Activated B cell treated with CpG ODN at 0.5 μM for 24 hours (primary cell): ENCODE data around the gene MGMT. TPM values are rescaled to one million over a fixed set of nuclear protein-coding genes. Genes with fewer than 3 reads are reported as not detected.

Source experiments
- ATAC-seq: fragments of 200-7000 bp; cut with Tn5 transposase; one replicate; pipeline ENCODE4 v1.10.0; 2021; ENCODE audit warnings: low read depth, mild to moderate bottlenecking, moderate library complexity
- CTCF ChIA-PET: fragments of 350-600 bp; sonication (Branson Sonifier 250); formaldehyde crosslinking; loops from one replicate; lab custom pipeline; 2021; ENCODE audit warnings: antibody characterized with exemption; lab: Charles Lee
- POLR2A ChIA-PET: fragments of 350-600 bp; sonication (Branson Sonifier 250); formaldehyde crosslinking; loops from one replicate; lab custom pipeline; 2021; ENCODE audit warnings: antibody characterized with exemption; lab: Charles Lee
- DNase-seq: peaks from one replicate; pipeline ENCODE4 v3.0.0; 2022
- H3K27ac Mint-ChIP-seq: one replicate; pipeline ENCODE4 v1.8.0; 2020; ENCODE audit warnings: mixed read lengths
- H3K27me3 Mint-ChIP-seq: one replicate; pipeline ENCODE4 v1.8.0; 2021; ENCODE audit warnings: mixed read lengths
- H3K36me3 Mint-ChIP-seq: one replicate; pipeline ENCODE4 v1.8.0; 2021; ENCODE audit warnings: low read depth, mixed read lengths
- H3K4me1 Mint-ChIP-seq: one replicate; pipeline ENCODE4 v1.8.0; 2021; ENCODE audit warnings: mixed read lengths
- H3K4me3 Mint-ChIP-seq: one replicate; pipeline ENCODE4 v1.8.0; 2020; ENCODE audit warnings: mild to moderate bottlenecking, mixed read lengths
- H3K9me3 Mint-ChIP-seq: one replicate; pipeline ENCODE4 v1.8.0; 2020; ENCODE audit warnings: mixed read lengths
- CTCF ChIP-seq: fragments of 200-600 bp; IDR thresholded peaks from one replicate; pipeline ENCODE4 v1.8.0; 2022; ENCODE audit warnings: antibody characterized with exemption, mild to moderate bottlenecking
- intact Hi-C: fragments of 100-400 bp; cut with micrococcal nuclease; formaldehyde crosslinking; loops from one replicate; pipeline ENCODE4 v1.15.1; 2024
- total RNA-seq: library from RNA; stranded (reverse); gene quantifications from 2 replicates; pipeline ENCODE4 v1.2.3, GENCODE V29; 2022

MGMT gene
- total RNA-seq, 1 donor from 2014 or later: 25.8 TPM

GRCh38 chr10:129631870-129632623 lies 165.0 kb downstream of the MGMT start:
- Mint-ChIP-seq H3K4me1 (peaks cover 8% of the 10 kb centered on the region), H3K27me3 (no peaks in the 10 kb centered on the region), H3K4me3 (no peak overlapping the region), H3K36me3 (peaks cover 32% of the 10 kb centered on the region), H3K27ac (no peak overlapping the region), H3K9me3 (peaks cover 16% of the 10 kb centered on the region)
- CTCF ChIA-PET: no interaction called here
- intact Hi-C loops: no loop called here
- POLR2A ChIA-PET: no interaction called here
- TF ChIP-seq CTCF: no peak
- ATAC-seq (no peak), DNase-seq (no peak)

GRCh38 chr10:129637010-129637409 lies 170.0 kb downstream of the MGMT start:
- ChIA-PET POLR2A (no interaction called here), CTCF (no interaction called here)
- intact Hi-C loops: no loop called here
- DNase-seq (no peak), ATAC-seq (no peak)
- H3K27ac Mint-ChIP-seq: no peak overlapping the region
- no peaks in the 10 kb centered on the region for H3K27me3 Mint-ChIP-seq
- H3K4me3 Mint-ChIP-seq: no peak overlapping the region
- H3K36me3 Mint-ChIP-seq: peaks cover 23% of the 10 kb centered on the region
- no peaks in the 10 kb centered on the region for H3K4me1 Mint-ChIP-seq
- no peak for TF ChIP-seq CTCF
- peaks cover 16% of the 10 kb centered on the region for H3K9me3 Mint-ChIP-seq

GRCh38 chr10:129637846-129638245 lies 170.8 kb downstream of the MGMT start:
- Mint-ChIP-seq H3K27ac (no peak overlapping the region), H3K27me3 (no peaks in the 10 kb centered on the region), H3K9me3 (peaks cover 13% of the 10 kb centered on the region), H3K4me1 (no peaks in the 10 kb centered on the region), H3K4me3 (no peak overlapping the region), H3K36me3 (peaks cover 17% of the 10 kb centered on the region)
- POLR2A ChIA-PET: no interaction called here
- intact Hi-C loops: no loop called here
- no peak for DNase-seq
- ATAC-seq: no peak
- CTCF ChIA-PET: no interaction called here
- no peak for TF ChIP-seq CTCF

- Mint-ChIP-seq H3K36me3 (peaks cover 8% of the 10 kb centered on the region), H3K9me3 (no peaks in the 10 kb centered on the region), H3K27me3 (no peaks in the 10 kb centered on the region), H3K4me3 (no peak overlapping the region), H3K27ac (no peak overlapping the region), H3K4me1 (peaks cover 2% of the 10 kb centered on the region)
- ATAC-seq (no peak), DNase-seq (no peak)
- intact Hi-C loops: no loop called here
- ChIA-PET POLR2A (no interaction called here), CTCF (no interaction called here)
- TF ChIP-seq CTCF: no peak
Measured at GRCh38 chr10:129641351-129641750, 174.3 kb downstream of the MGMT start.

GRCh38 chr10:129641982-129642381 lies 174.9 kb downstream of the MGMT start:
- Mint-ChIP-seq H3K36me3 (peaks cover 8% of the 10 kb centered on the region), H3K4me1 (peaks cover 2% of the 10 kb centered on the region)
- POLR2A ChIA-PET: no interaction called here

More at GRCh38 chr10:129641982-129642381, 174.9 kb downstream of the MGMT start:
- ATAC-seq (no peak), DNase-seq (no peak)
- intact Hi-C loops: no loop called here
- Mint-ChIP-seq H3K4me3 (no peak overlapping the region), H3K27ac (no peak overlapping the region), H3K27me3 (no peaks in the 10 kb centered on the region), H3K9me3 (no peaks in the 10 kb centered on the region)
- CTCF ChIA-PET: no interaction called here
- TF ChIP-seq CTCF: no peak
